Measurements from ENCODE around the gene TMEM200A.

DNA sequence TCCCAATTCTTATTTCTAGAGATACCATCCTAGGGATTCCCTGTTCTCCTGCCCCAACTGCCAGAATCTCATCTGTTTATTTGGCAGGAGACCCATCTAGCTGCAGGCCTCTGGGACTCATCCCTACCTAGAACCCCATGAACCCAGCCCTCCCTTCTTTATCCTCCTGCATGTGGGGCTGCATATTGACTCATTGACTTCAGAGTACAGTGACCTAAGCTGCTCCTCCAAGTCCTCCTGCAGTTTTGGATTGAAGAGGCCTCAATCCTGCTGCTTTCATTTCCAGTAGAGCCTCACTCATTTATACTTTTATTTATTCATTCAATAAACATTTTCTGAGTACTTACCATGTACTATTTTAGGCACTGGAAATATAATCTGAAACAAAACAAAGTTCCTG, 11.6 kb downstream of the TMEM200A start:
- TF ChIP-seq, protein P1, sequence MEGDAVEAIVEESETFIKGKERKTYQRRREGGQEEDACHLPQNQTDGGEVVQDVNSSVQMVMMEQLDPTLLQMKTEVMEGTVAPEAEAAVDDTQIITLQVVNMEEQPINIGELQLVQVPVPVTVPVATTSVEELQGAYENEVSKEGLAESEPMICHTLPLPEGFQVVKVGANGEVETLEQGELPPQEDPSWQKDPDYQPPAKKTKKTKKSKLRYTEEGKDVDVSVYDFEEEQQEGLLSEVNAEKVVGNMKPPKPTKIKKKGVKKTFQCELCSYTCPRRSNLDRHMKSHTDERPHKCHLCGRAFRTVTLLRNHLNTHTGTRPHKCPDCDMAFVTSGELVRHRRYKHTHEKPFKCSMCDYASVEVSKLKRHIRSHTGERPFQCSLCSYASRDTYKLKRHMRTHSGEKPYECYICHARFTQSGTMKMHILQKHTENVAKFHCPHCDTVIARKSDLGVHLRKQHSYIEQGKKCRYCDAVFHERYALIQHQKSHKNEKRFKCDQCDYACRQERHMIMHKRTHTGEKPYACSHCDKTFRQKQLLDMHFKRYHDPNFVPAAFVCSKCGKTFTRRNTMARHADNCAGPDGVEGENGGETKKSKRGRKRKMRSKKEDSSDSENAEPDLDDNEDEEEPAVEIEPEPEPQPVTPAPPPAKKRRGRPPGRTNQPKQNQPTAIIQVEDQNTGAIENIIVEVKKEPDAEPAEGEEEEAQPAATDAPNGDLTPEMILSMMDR (IDR thresholded peaks at IDR 0.05): no peak
- no peak for TF ChIP-seq POLR2A (IDR thresholded peaks at IDR 0.05)
